ENCODE results near the gene RUSC2.
"Not testable (repeated sequence)": the region's sequence is repeated elsewhere in the genome, so short reads cannot be mapped to it uniquely, and the experiment has no call there.

The RUSC2 gene

GRCh38 chr9:35522700-35523099, 32.8 kb downstream of the RUSC2 start:
- no peaks in the 10 kb centered on the region for H3K36me3 ChIP-seq (ENCODE audit: insufficient read depth)
- H2AFZ ChIP-seq (ENCODE audit: low read depth) = no peak overlapping the region
- H3K9ac ChIP-seq = no peak overlapping the region
- H3K4me3 ChIP-seq (IDR thresholded peaks at IDR 0.05; ENCODE audit: insufficient read depth, low read depth, low read length) = no peak overlapping the region
- H3K4me1 ChIP-seq (ENCODE audit: low read depth, poor library complexity, severe bottlenecking) = no peaks in the 10 kb centered on the region
- no peak overlapping the region for H3K4me2 ChIP-seq
- H4K20me1 ChIP-seq (ENCODE audit: insufficient read depth) = no peaks in the 10 kb centered on the region
- no peak for TF ChIP-seq CTCF (conservative IDR thresholded peaks at IDR 0.05; ENCODE audit: low read depth, low read length)
- no peak overlapping the region for H3K27ac ChIP-seq
- no peaks in the 10 kb centered on the region for H3K27me3 ChIP-seq (ENCODE audit: insufficient read depth, low read depth)
- no peaks in the 10 kb centered on the region for H3K79me2 ChIP-seq (ENCODE audit: insufficient read depth, low read depth)

- H3K4me3 ChIP-seq (IDR thresholded peaks at IDR 0.05; ENCODE audit: insufficient read depth, low read depth, low read length); H3K36me3 ChIP-seq (ENCODE audit: insufficient read depth); H3K27me3 ChIP-seq (ENCODE audit: insufficient read depth, low read depth); H3K79me2 ChIP-seq (ENCODE audit: insufficient read depth, low read depth); H3K9ac ChIP-seq; H3K4me2 ChIP-seq; H2AFZ ChIP-seq (ENCODE audit: low read depth); H3K27ac ChIP-seq; H3K4me1 ChIP-seq (ENCODE audit: low read depth, poor library complexity, severe bottlenecking); H4K20me1 ChIP-seq (ENCODE audit: insufficient read depth): not testable (repeated sequence)
These were observed 33.6 kb downstream of the RUSC2 start for GRCh38 chr9:35523556-35523955.

- no peaks in the 10 kb centered on the region for H3K27me3 ChIP-seq (ENCODE audit: insufficient read depth, low read depth)
- no peak overlapping the region for H3K4me3 ChIP-seq (IDR thresholded peaks at IDR 0.05; ENCODE audit: insufficient read depth, low read depth, low read length)
- no peak overlapping the region for H3K9ac ChIP-seq
- H3K79me2 ChIP-seq (ENCODE audit: insufficient read depth, low read depth) = no peaks in the 10 kb centered on the region
- H2AFZ ChIP-seq (ENCODE audit: low read depth) = no peak overlapping the region
- H4K20me1 ChIP-seq (ENCODE audit: insufficient read depth) = no peaks in the 10 kb centered on the region
- no peaks in the 10 kb centered on the region for H3K4me1 ChIP-seq (ENCODE audit: low read depth, poor library complexity, severe bottlenecking)
- TF ChIP-seq CTCF (conservative IDR thresholded peaks at IDR 0.05; ENCODE audit: low read depth, low read length) = no peak
- H3K36me3 ChIP-seq (ENCODE audit: insufficient read depth) = no peaks in the 10 kb centered on the region
- no peak overlapping the region for H3K27ac ChIP-seq
- no peak overlapping the region for H3K4me2 ChIP-seq
These were observed 36.3 kb downstream of the RUSC2 start for GRCh38 chr9:35526087-35526801.

GRCh38 chr9:35529161-35529823, 39.4 kb downstream of the RUSC2 start:
- H3K4me3 ChIP-seq (IDR thresholded peaks at IDR 0.05; ENCODE audit: insufficient read depth, low read depth, low read length) = no peak overlapping the region
- H4K20me1 ChIP-seq (ENCODE audit: insufficient read depth) = no peaks in the 10 kb centered on the region
- H3K4me2 ChIP-seq = no peak overlapping the region
- H3K36me3 ChIP-seq (ENCODE audit: insufficient read depth) = no peaks in the 10 kb centered on the region
- H3K79me2 ChIP-seq (ENCODE audit: insufficient read depth, low read depth) = no peaks in the 10 kb centered on the region
- H3K9ac ChIP-seq = no peak overlapping the region
- H3K4me1 ChIP-seq (ENCODE audit: low read depth, poor library complexity, severe bottlenecking) = no peaks in the 10 kb centered on the region
- no peak overlapping the region for H2AFZ ChIP-seq (ENCODE audit: low read depth)
- no peak overlapping the region for H3K27ac ChIP-seq
- TF ChIP-seq CTCF (conservative IDR thresholded peaks at IDR 0.05; ENCODE audit: low read depth, low read length) = no peak
- no peaks in the 10 kb centered on the region for H3K27me3 ChIP-seq (ENCODE audit: insufficient read depth, low read depth)

GRCh38 chr9:35533398-35533797, 43.5 kb downstream of the RUSC2 start:
- H3K27me3 ChIP-seq (ENCODE audit: insufficient read depth, low read depth) = no peaks in the 10 kb centered on the region
- H4K20me1 ChIP-seq (ENCODE audit: insufficient read depth) = no peaks in the 10 kb centered on the region
- no peaks in the 10 kb centered on the region for H3K79me2 ChIP-seq (ENCODE audit: insufficient read depth, low read depth)
- H3K36me3 ChIP-seq (ENCODE audit: insufficient read depth) = no peaks in the 10 kb centered on the region
- H3K4me2 ChIP-seq = no peak overlapping the region
- H2AFZ ChIP-seq (ENCODE audit: low read depth) = no peak overlapping the region
- H3K9ac ChIP-seq = no peak overlapping the region
- H3K27ac ChIP-seq = no peak overlapping the region
- no peak overlapping the region for H3K4me3 ChIP-seq (IDR thresholded peaks at IDR 0.05; ENCODE audit: insufficient read depth, low read depth, low read length)
- no peak for TF ChIP-seq CTCF (conservative IDR thresholded peaks at IDR 0.05; ENCODE audit: low read depth, low read length)
- H3K4me1 ChIP-seq (ENCODE audit: low read depth, poor library complexity, severe bottlenecking) = no peaks in the 10 kb centered on the region

GRCh38 chr9:35534921-35535320, 45.0 kb downstream of the RUSC2 start:
- not testable (repeated sequence) for H3K36me3 ChIP-seq (ENCODE audit: insufficient read depth); H3K4me1 ChIP-seq (ENCODE audit: low read depth, poor library complexity, severe bottlenecking)

More at GRCh38 chr9:35534921-35535320, 45.0 kb downstream of the RUSC2 start:
- not testable (repeated sequence) for H2AFZ ChIP-seq (ENCODE audit: low read depth); H3K4me2 ChIP-seq; H3K27me3 ChIP-seq (ENCODE audit: insufficient read depth, low read depth); H4K20me1 ChIP-seq (ENCODE audit: insufficient read depth); H3K27ac ChIP-seq; H3K4me3 ChIP-seq (IDR thresholded peaks at IDR 0.05; ENCODE audit: insufficient read depth, low read depth, low read length); H3K9ac ChIP-seq; H3K79me2 ChIP-seq (ENCODE audit: insufficient read depth, low read depth)

All from KMS-11 (cell line).